GM23338 (cell line): Measurements from ENCODE around the gene CAPN1.

Experiments
- EZH2 ChIP-seq: fragments of 200-600 bp; sonication (generic); IDR thresholded peaks from one replicate; pipeline ENCODE4 v1.8.0; 2017; ENCODE audit warnings: antibody characterized with exemption, mild to moderate bottlenecking, low read depth; ENCODE audit not compliant: unreplicated experiment
- TF ChIP-seq, protein P1 (sequence below): IDR thresholded peaks from one replicate; pipeline ENCODE4 v1.6.1; 2018; ENCODE audit warnings: antibody characterized with exemption; ENCODE audit not compliant: unreplicated experiment
- TF ChIP-seq, protein P2 (sequence below), 2 experiments: fragments of 200-600 bp in 1 of 2; sonication (generic) in 1 of 2; conservative IDR thresholded peaks; 2 replicates each; pipeline versions ENCODE4 v1.5.1 to v1.6.1; 2016 to 2017; ENCODE audit warnings: antibody characterized with exemption in 2 of 2, low read depth in 2 of 2, mild to moderate bottlenecking in 2 of 2, moderate library complexity in 1 of 2

DNA sequence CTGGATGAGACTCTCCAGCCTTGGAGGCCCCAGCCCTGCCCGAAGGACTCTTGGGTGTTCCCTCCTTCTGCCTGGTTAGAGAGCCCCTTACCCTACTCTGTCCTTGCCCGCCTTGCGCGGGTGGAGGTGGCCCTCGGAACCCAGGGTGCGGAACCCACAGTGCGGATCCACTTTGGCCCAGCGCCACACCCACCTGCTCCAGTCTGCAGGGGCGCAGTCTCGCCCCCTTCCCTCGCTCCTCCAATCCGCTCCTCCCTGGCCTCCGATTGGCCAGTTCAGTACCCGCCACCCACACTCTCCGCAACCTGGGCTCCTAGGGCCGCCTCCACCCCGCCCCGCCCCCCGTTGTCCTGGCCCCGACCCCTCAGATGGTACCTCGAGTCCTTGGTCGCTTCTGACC is 2.4 kb downstream of the CAPN1 start:
- TF ChIP-seq EZH2 = no peak
- TF ChIP-seq, protein P1, sequence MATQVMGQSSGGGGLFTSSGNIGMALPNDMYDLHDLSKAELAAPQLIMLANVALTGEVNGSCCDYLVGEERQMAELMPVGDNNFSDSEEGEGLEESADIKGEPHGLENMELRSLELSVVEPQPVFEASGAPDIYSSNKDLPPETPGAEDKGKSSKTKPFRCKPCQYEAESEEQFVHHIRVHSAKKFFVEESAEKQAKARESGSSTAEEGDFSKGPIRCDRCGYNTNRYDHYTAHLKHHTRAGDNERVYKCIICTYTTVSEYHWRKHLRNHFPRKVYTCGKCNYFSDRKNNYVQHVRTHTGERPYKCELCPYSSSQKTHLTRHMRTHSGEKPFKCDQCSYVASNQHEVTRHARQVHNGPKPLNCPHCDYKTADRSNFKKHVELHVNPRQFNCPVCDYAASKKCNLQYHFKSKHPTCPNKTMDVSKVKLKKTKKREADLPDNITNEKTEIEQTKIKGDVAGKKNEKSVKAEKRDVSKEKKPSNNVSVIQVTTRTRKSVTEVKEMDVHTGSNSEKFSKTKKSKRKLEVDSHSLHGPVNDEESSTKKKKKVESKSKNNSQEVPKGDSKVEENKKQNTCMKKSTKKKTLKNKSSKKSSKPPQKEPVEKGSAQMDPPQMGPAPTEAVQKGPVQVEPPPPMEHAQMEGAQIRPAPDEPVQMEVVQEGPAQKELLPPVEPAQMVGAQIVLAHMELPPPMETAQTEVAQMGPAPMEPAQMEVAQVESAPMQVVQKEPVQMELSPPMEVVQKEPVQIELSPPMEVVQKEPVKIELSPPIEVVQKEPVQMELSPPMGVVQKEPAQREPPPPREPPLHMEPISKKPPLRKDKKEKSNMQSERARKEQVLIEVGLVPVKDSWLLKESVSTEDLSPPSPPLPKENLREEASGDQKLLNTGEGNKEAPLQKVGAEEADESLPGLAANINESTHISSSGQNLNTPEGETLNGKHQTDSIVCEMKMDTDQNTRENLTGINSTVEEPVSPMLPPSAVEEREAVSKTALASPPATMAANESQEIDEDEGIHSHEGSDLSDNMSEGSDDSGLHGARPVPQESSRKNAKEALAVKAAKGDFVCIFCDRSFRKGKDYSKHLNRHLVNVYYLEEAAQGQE = no peak
- TF ChIP-seq, protein P2, sequence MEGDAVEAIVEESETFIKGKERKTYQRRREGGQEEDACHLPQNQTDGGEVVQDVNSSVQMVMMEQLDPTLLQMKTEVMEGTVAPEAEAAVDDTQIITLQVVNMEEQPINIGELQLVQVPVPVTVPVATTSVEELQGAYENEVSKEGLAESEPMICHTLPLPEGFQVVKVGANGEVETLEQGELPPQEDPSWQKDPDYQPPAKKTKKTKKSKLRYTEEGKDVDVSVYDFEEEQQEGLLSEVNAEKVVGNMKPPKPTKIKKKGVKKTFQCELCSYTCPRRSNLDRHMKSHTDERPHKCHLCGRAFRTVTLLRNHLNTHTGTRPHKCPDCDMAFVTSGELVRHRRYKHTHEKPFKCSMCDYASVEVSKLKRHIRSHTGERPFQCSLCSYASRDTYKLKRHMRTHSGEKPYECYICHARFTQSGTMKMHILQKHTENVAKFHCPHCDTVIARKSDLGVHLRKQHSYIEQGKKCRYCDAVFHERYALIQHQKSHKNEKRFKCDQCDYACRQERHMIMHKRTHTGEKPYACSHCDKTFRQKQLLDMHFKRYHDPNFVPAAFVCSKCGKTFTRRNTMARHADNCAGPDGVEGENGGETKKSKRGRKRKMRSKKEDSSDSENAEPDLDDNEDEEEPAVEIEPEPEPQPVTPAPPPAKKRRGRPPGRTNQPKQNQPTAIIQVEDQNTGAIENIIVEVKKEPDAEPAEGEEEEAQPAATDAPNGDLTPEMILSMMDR (conservative IDR thresholded peaks at IDR 0.05; ENCODE audit: low read depth in 2 of 2) = no peak
